GM12878 (cell line): Measurements from ENCODE around the gene CES4A. TPM values are rescaled to one million over a fixed set of nuclear protein-coding genes. Genes with fewer than 3 reads are reported as not detected.
A peak's percentile ranks its signal among the peaks of the same experiment; 100 is the strongest.

Source experiments
- ATAC-seq: fragments of 200-7000 bp; cut with Tn5 transposase; 3 replicates; pipeline ENCODE4 v1.9.1; 2020; ENCODE audit warnings: mild to moderate bottlenecking, moderate library complexity
- BruUV-seq: library from RNA; stranded (reverse); fragments of 400-500 nt; replicated peaks from 2 replicates; lab custom pipeline; 2021; lab: Mats Ljungman, UMichigan
- CTCF ChIA-PET: fragments of 300-600 bp; sonication (Branson Sonifier 250); formaldehyde crosslinking; extraction: SDS; loops from one replicate; lab custom pipeline; 2021; ENCODE audit warnings: inconsistent platforms; lab: Yijun Ruan, JAX
- POLR2A ChIA-PET: fragments of 350-600 bp; formaldehyde crosslinking; extraction: SDS; loops from one replicate; lab custom pipeline; 2021; ENCODE audit warnings: inconsistent platforms; lab: Charles Lee
- RAD21 ChIA-PET: fragments of 300-600 bp; sonication (Branson Sonifier 250); formaldehyde crosslinking; loops from one replicate; lab custom pipeline; 2023; ENCODE audit warnings: antibody characterized with exemption; ENCODE audit not compliant: unreplicated experiment; lab: Charles Lee
- SMC1A ChIA-PET: fragments of 300-600 bp; sonication (Branson Sonifier 250); formaldehyde crosslinking; loops from one replicate; lab custom pipeline; 2023; ENCODE audit not compliant: unreplicated experiment, uncharacterized antibody; lab: Charles Lee
- DNase-seq: peaks from one replicate; pipeline ENCODE4 v3.0.0-alpha.2; 2011; ENCODE audit warnings: low read depth, low spot score
- FAIRE-seq: peaks from 3 replicates; lab custom pipeline; 2011; peaks lifted over from hg19 to GRCh38; lab: Jason Lieb, UNC
- H2AFZ ChIP-seq: 2 replicates; pipeline ENCODE4 v1.6.0; 2011; ENCODE audit warnings: low read depth, low read length, control low read depth; ENCODE audit not compliant: control insufficient read depth
- H3K27ac ChIP-seq: 2 replicates; pipeline ENCODE4 v1.5.1; 2011; ENCODE audit warnings: control low read depth; ENCODE audit not compliant: control insufficient read depth, insufficient read depth
- H3K27me3 ChIP-seq, 2 experiments: replicated peaks in 1 of 2; 2 replicates each; pipeline versions ENCODE4 v1.6.0 to v1.6.1; 2011; ENCODE audit warnings: low read length in 1 of 2; ENCODE audit not compliant: control insufficient read depth in 2 of 2, insufficient read depth in 2 of 2
- H3K36me3 ChIP-seq, 2 experiments: 2 replicates each; pipeline ENCODE4 v1.5.1; 2011; ENCODE audit warnings: low read length in 1 of 2; ENCODE audit not compliant: control insufficient read depth in 2 of 2, insufficient read depth in 2 of 2
- H3K4me1 ChIP-seq: 2 replicates; pipeline ENCODE4 v1.6.1; 2011; ENCODE audit warnings: mild to moderate bottlenecking, low read length, moderate library complexity, mixed read lengths; ENCODE audit not compliant: control insufficient read depth, insufficient read depth
- H3K4me2 ChIP-seq: 2 replicates; pipeline ENCODE4 v1.6.0; 2011; ENCODE audit warnings: control low read depth; ENCODE audit not compliant: control insufficient read depth, insufficient read depth
- H3K4me3 ChIP-seq: fragments of 200-600 bp; sonication (generic); 2 replicates; pipeline ENCODE4 v1.5.1; 2016
- H3K79me2 ChIP-seq: 2 replicates; pipeline ENCODE4 v1.6.0; 2011; ENCODE audit warnings: low read length; ENCODE audit not compliant: control insufficient read depth, insufficient read depth
- H3K9ac ChIP-seq: 2 replicates; pipeline ENCODE4 v1.8.0; 2011; ENCODE audit warnings: low read length, control low read depth, mixed read lengths; ENCODE audit not compliant: control insufficient read depth, insufficient read depth
- H3K9me3 ChIP-seq: replicated peaks from 3 replicates; pipeline ENCODE4 v1.5.1; 2011; ENCODE audit warnings: mild to moderate bottlenecking, low read length; ENCODE audit not compliant: control insufficient read depth, insufficient read depth
- H4K20me1 ChIP-seq: 2 replicates; pipeline ENCODE4 v1.6.0; 2011; ENCODE audit not compliant: control insufficient read depth, insufficient read depth
- EP300 ChIP-seq, 2 experiments: fragments of 150-350 bp in 1 of 2; IDR thresholded peaks; 2 replicates each; pipeline ENCODE4 v1.6.1; 2011 to 2012; ENCODE audit warnings: low read depth in 2 of 2, low read length in 2 of 2, borderline replicate concordance in 1 of 2, improper control_type of control experiment in 1 of 2, inconsistent platforms in 1 of 2; ENCODE audit not compliant: control insufficient read depth in 1 of 2
- EZH2 ChIP-seq: IDR thresholded peaks from 2 replicates; pipeline ENCODE4 v1.6.1; 2012; ENCODE audit warnings: low read depth, mild to moderate bottlenecking, control low read depth, inconsistent platforms, low read length, borderline replicate concordance; ENCODE audit not compliant: control insufficient read depth
- FOS ChIP-seq: IDR thresholded peaks from 3 replicates; pipeline ENCODE4 v1.6.1; 2011; ENCODE audit warnings: borderline replicate concordance; ENCODE audit not compliant: insufficient read length; ENCODE audit errors: extremely low read depth
- GABPA ChIP-seq: IDR thresholded peaks from 2 replicates; pipeline ENCODE4 v1.6.1; 2014; ENCODE audit warnings: antibody characterized with exemption, low read depth, mild to moderate bottlenecking, inconsistent platforms
- PAX5 ChIP-seq: IDR thresholded peaks from 2 replicates; pipeline ENCODE4 v1.6.1; 2011; ENCODE audit warnings: low read depth, low read length, borderline replicate concordance
- SPI1 ChIP-seq: IDR thresholded peaks from 2 replicates; pipeline ENCODE4 v1.6.1; 2011; ENCODE audit warnings: low read depth, mild to moderate bottlenecking, low read length, moderate library complexity, borderline replicate concordance; ENCODE audit not compliant: insufficient read depth
- STAT3 ChIP-seq: IDR thresholded peaks from 2 replicates; pipeline ENCODE4 v1.6.1; 2011; ENCODE audit warnings: low read depth, low read length, improper control_type of control experiment
- YY1 ChIP-seq: IDR thresholded peaks from 2 replicates; pipeline ENCODE4 v1.6.1; 2011; ENCODE audit warnings: low read depth, mild to moderate bottlenecking, low read length
- ZNF622 ChIP-seq: fragments of 450-650 bp; IDR thresholded peaks from 2 replicates; pipeline ENCODE4 v1.6.1; 2017; ENCODE audit warnings: mild to moderate bottlenecking, inconsistent platforms
- WGBS: methylation state at CpG from one replicate; pipeline ENCODE4 v1.1.6; 2016; ENCODE audit warnings: low lambda C conversion rate; ENCODE audit not compliant: insufficient replicate concordance, insufficient coverage; ENCODE audit errors: missing lambda C conversion rate; 5-methylcytosine and 5-hydroxymethylcytosine counted together
- in situ Hi-C: fragments of 300-500 bp; cut with MboI; formaldehyde crosslinking; loops from 9 replicates; pipeline ENCODE4 v1.14.3; 2018; ENCODE audit warnings: mixed read lengths
- intact Hi-C: fragments of 100-400 bp; cut with micrococcal nuclease; formaldehyde crosslinking; loops from one replicate; pipeline ENCODE4 v1.14.2; 2022; ENCODE audit not compliant: unreplicated experiment
- polyA plus RNA-seq, 11 experiments: library from polyadenylated mRNA; depleted of rRNA in 4 of 11; unstranded in 6 of 11; stranded (reverse) in 5 of 11; fragments of >200 nt; fragmentation: Nextera tagmentation in 4 of 11; fragmentation: Illumina TruSeq in 1 of 11; extraction: Ambion mirVana in 4 of 11; extraction: Trizol in 1 of 11; gene quantifications; 1 replicate in 1 of 11; 2 replicates in 10 of 11; pipeline versions ENCODE4 v1.2.1 to v1.2.3, GENCODE V29; 2011 to 2016; ENCODE audit warnings: inconsistent platforms in 2 of 11, missing spikeins in 2 of 11, low read depth in 1 of 11
- total RNA-seq, 4 experiments: library from RNA; depleted of rRNA in 3 of 4; stranded (reverse); fragments of >200 nt in 3 of 4; fragmentation: Illumina TruSeq in 1 of 4; extraction: Trizol in 1 of 4; gene quantifications; 2 replicates each; pipeline versions ENCODE4 v1.2.1 to v1.2.3, GENCODE V29; 2013 to 2021
- TF ChIP-seq, protein P1 (sequence below): IDR thresholded peaks from 2 replicates; pipeline ENCODE4 v1.6.1; 2011; ENCODE audit warnings: mild to moderate bottlenecking, low read depth, low read length, moderate library complexity; ENCODE audit not compliant: insufficient replicate concordance
- TF ChIP-seq, protein P2 (sequence below): IDR thresholded peaks from 2 replicates; pipeline ENCODE4 v1.6.1; 2011; ENCODE audit warnings: low read depth, mild to moderate bottlenecking, low read length, moderate library complexity, borderline replicate concordance; ENCODE audit errors: extremely low read depth
- TF ChIP-seq, protein P3 (sequence below): IDR thresholded peaks from 2 replicates; pipeline ENCODE4 v1.6.1; 2012; ENCODE audit warnings: low read length, inconsistent platforms

The CES4A gene
- total and polyA plus RNA-seq, 10 of the 15 experiments (the other 5 are each of a cell fraction or from before 2014, with no cell fraction given), result 0.05 to 5.0 (median 2.1) TPM

DNA sequence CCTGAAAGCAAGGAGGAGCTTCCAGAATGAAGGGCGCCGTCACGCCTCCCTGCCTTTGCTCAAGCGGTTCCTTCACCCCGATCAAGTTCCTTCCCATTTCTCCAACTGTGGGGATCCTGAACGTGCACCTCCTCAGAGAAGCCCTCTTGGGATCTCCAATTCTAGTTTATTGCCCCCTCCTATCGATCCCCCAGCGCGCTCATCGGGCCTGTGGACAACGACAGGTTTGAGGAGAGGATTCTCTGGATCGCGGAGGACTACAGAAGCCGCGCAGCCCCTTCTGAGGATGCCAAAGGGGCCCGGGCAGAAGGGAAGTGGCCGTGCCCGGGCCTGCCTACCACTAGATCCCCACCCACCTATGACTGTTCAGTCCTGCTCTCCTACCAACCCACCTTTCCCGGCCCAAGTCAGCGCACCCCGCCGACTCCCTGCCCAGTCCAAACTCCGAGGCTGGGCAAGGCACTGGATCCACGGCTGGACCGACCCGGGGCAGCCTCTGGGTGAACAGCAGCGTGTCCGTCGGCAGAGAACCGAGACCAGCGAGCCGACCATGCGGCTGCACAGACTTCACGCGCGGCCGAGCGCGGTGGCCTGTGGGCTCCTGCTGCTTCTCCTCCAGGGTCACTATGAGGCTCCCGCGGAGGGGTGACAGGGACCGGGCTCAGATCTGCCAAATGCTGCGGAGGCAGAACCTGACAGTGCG is 40.1 kb upstream of the CES4A start:
- peak; percentile 43 for ATAC-seq
- Histone ChIP-seq H3K4me2 (peak overlapping the region; percentile 100), H3K79me2 (no peaks in the 10 kb centered on the region), H4K20me1 (no peaks in the 10 kb centered on the region), H3K36me3 (no peaks in the 10 kb centered on the region), H3K27ac (no peak overlapping the region), H3K4me3 (peak overlapping the region; percentile 57; the same call in 1 of the 2 replicates), H3K4me1 (peaks cover 19% of the 10 kb centered on the region), H2AFZ (peak overlapping the region; percentile 83), H3K9me3 (no peaks in the 10 kb centered on the region), H3K27me3 (no peaks in the 10 kb centered on the region), H3K9ac (peak overlapping the region; percentile 22; the same call in 1 of the 2 replicates)
- no TSS peak for BruUV-seq
- ChIA-PET SMC1A (no interaction called here), POLR2A (no interaction called here), RAD21 (interaction anchor here (1.1 kb wide), 1 partner anchor 70 kb away, joined by 6 read pairs; no protein-coding TSS in a partner anchor), CTCF (interaction anchor here (1.1 to 2.2 kb wide), 3 partner anchors 28 to 56 kb away, joined by 4 to 8 read pairs (median 6); no protein-coding TSS in a partner anchor)
- in situ Hi-C loops (no loop called here), intact Hi-C loops (no loop called here)
- no peak for DNase-seq
- TF ChIP-seq PAX5, result peak; percentile 98
- TF ChIP-seq, protein P1, sequence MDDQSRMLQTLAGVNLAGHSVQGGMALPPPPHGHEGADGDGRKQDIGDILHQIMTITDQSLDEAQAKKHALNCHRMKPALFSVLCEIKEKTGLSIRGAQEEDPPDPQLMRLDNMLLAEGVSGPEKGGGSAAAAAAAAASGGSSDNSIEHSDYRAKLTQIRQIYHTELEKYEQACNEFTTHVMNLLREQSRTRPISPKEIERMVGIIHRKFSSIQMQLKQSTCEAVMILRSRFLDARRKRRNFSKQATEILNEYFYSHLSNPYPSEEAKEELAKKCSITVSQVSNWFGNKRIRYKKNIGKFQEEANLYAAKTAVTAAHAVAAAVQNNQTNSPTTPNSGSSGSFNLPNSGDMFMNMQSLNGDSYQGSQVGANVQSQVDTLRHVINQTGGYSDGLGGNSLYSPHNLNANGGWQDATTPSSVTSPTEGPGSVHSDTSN, result no peak
- peak; percentile 47 for FAIRE-seq
- 10% methylated on average over 44 of the region's 44 CpGs for WGBS

DNA sequence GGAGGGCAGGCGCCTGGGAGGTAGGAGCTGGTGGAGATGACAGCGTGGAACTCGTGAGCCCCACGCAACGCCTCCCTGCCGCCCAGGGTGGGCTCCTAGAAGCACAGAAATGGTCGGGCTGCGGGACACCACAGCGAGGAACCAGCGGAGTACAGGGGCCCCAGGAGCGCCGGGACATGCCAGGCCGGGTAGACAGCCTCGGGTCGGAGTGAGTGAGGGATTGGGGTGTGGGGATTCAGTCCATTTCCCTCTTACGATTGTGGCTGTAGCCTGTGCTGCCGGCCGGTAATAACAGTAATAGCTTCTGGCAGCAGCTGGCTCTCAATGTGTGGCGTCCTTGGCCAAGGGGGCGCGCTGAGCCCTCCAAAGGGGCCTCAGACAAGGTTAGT is 39.6 kb upstream of the CES4A start:
- DNase-seq (no peak), ATAC-seq (no peak), FAIRE-seq (no peak)
- no peaks in the 10 kb centered on the region for H3K79me2 ChIP-seq
- SMC1A ChIA-PET, result no interaction called here
- 51% methylated on average over 21 of the region's 21 CpGs for WGBS
- intact Hi-C loops (no loop called here), in situ Hi-C loops (no loop called here)
- TF ChIP-seq, protein P2, sequence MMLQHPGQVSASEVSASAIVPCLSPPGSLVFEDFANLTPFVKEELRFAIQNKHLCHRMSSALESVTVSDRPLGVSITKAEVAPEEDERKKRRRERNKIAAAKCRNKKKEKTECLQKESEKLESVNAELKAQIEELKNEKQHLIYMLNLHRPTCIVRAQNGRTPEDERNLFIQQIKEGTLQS, result no peak
- TF ChIP-seq SPI1 (no peak), EP300 (IDR thresholded peaks at IDR 0.05; ENCODE audit: borderline replicate concordance in 1 of 2, control insufficient read depth in 1 of 2, low read depth in 2 of 2, low read length in 2 of 2) (no peak), FOS (no peak), STAT3 (no peak), GABPA (no peak), EZH2 (no peak), ZNF622 (no peak), YY1 (no peak)
- TF ChIP-seq, protein P3, sequence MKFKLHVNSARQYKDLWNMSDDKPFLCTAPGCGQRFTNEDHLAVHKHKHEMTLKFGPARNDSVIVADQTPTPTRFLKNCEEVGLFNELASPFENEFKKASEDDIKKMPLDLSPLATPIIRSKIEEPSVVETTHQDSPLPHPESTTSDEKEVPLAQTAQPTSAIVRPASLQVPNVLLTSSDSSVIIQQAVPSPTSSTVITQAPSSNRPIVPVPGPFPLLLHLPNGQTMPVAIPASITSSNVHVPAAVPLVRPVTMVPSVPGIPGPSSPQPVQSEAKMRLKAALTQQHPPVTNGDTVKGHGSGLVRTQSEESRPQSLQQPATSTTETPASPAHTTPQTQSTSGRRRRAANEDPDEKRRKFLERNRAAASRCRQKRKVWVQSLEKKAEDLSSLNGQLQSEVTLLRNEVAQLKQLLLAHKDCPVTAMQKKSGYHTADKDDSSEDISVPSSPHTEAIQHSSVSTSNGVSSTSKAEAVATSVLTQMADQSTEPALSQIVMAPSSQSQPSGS, result no peak
- H3K4me1 ChIP-seq, result peaks cover 19% of the 10 kb centered on the region
- BruUV-seq, result no TSS peak
- H3K27ac ChIP-seq, result no peak overlapping the region
- no peak overlapping the region for H3K9ac ChIP-seq
- RAD21 ChIA-PET, result no interaction called here
- no peaks in the 10 kb centered on the region for H3K27me3 ChIP-seq
- CTCF ChIA-PET, result interaction anchor here (1.5 kb wide), 1 partner anchor 27 kb away, joined by 4 read pairs; no protein-coding TSS in a partner anchor
- POLR2A ChIA-PET, result no interaction called here
- peak overlapping the region; percentile 100; the same call in 1 of the 2 replicates for H3K4me2 ChIP-seq
- peak overlapping the region; percentile 57; the same call in 1 of the 2 replicates for H3K4me3 ChIP-seq
- H3K36me3 ChIP-seq, result no peaks in the 10 kb centered on the region
- H2AFZ ChIP-seq, result no peak overlapping the region
- no peaks in the 10 kb centered on the region for H4K20me1 ChIP-seq
- no peaks in the 10 kb centered on the region for H3K9me3 ChIP-seq
